ENCODE results near the gene MOK. TPM values are rescaled to one million over a fixed set of nuclear protein-coding genes. Genes with fewer than 3 reads are reported as not detected.

MOK gene
- total and polyA plus RNA-seq, 2 of the 4 experiments (the other 2 are of a cell fraction), result 16.8 to 48.5 TPM

GRCh38 chr14:102211240-102211639 lies 93.7 kb downstream of the MOK start:
- Histone ChIP-seq H3K79me1 (ENCODE audit: low read depth in 1 of 2, low read length in 2 of 2) (peaks cover 26 to 71% of the 10 kb centered on the region in 2 experiments), H2BK20ac (ENCODE audit: low read depth, low read length) (no peak overlapping the region), H3K14ac (replicated peaks; ENCODE audit: low read depth, low read length) (no peak overlapping the region), H3K4ac (ENCODE audit: low read depth, low read length) (no peak overlapping the region), H2BK5ac (ENCODE audit: low read depth, low read length, poor library complexity, severe bottlenecking) (no peak overlapping the region), H2AK5ac (ENCODE audit: low read depth, low read length) (no peak overlapping the region), H3K56ac (ENCODE audit: extremely low read depth, insufficient read depth, low read length) (no peak overlapping the region), H2BK15ac (ENCODE audit: low read depth, low read length) (no peak overlapping the region), H4K5ac (ENCODE audit: low read depth, low read length) (no peak overlapping the region), H3K9me3 (ENCODE audit: control insufficient read depth, insufficient read depth, low read length) (no peaks in the 10 kb centered on the region), H3K9me1 (ENCODE audit: insufficient read depth, low read length) (peaks cover 26% of the 10 kb centered on the region), H3K23ac (ENCODE audit: low read depth, low read length) (no peak overlapping the region), H2AK9ac (replicated peaks; ENCODE audit: low read depth, low read length, poor library complexity) (no peak overlapping the region), H2BK120ac (ENCODE audit: low read depth, low read length) (no peak overlapping the region), H3K18ac (ENCODE audit: low read depth, low read length) (no peak overlapping the region), H3K4me1 (ENCODE audit: control insufficient read depth, insufficient read depth, low read length) (peaks cover 9% of the 10 kb centered on the region), H3K36me3 (ENCODE audit: control insufficient read depth, insufficient read depth, low read length) (peaks cover 26% of the 10 kb centered on the region), H4K20me1 (ENCODE audit: insufficient read depth, low read length) (peaks cover 18% of the 10 kb centered on the region), H4K8ac (ENCODE audit: low read depth in 2 of 2, low read length in 2 of 2) (no peak overlapping the region), H3K4me3 (ENCODE audit: insufficient read depth, low read depth, low read length) (no peak overlapping the region), H3K27me3 (ENCODE audit: control insufficient read depth, insufficient read depth, low read length) (no peaks in the 10 kb centered on the region), H4K91ac (ENCODE audit: insufficient read depth, low read depth, low read length) (no peak overlapping the region), H2AFZ (replicated peaks; ENCODE audit: low read length, poor library complexity) (no peak overlapping the region), H3K27ac (ENCODE audit: insufficient read depth, low read length) (no peak overlapping the region), H3K4me2 (ENCODE audit: low read depth, low read length) (no peak overlapping the region), H3K9ac (ENCODE audit: low read depth, low read length) (no peak overlapping the region)
- WGBS, 2 experiments (ENCODE audit: extremely low coverage in 2 of 2, insufficient read length in 1 of 2), result 94% methylated on average over 5 of the region's 12 CpGs; no CpG with 5 or more reads in 1 of the 2 experiments
- ChIA-PET CTCF (no interaction called here), POLR2A (ENCODE audit: unreplicated experiment) (no interaction called here)
- BruUV-seq (replicated peaks), result no TSS peak
- DNase-seq (no peak), ATAC-seq (ENCODE audit: low read depth) (no peak)
- TF ChIP-seq BHLHE40 (IDR thresholded peaks at IDR 0.05; ENCODE audit: low read depth, low read length) (no peak), NFE2L2 (IDR thresholded peaks at IDR 0.05; ENCODE audit: low read depth, low read length) (no peak), POLR2A (IDR thresholded peaks at IDR 0.05; ENCODE audit: low read depth, low read length) (no peak), RFX5 (IDR thresholded peaks at IDR 0.05; ENCODE audit: low read depth, low read length) (no peak), MAFK (IDR thresholded peaks at IDR 0.05; ENCODE audit: low read depth, low read length) (no peak), RAD21 (IDR thresholded peaks at IDR 0.05; ENCODE audit: low read length) (no peak), RCOR1 (IDR thresholded peaks at IDR 0.05; ENCODE audit: insufficient replicate concordance, low read length) (no peak), MAZ (IDR thresholded peaks at IDR 0.05; ENCODE audit: borderline replicate concordance, low read depth, low read length) (no peak)
- intact Hi-C loops (cut with micrococcal nuclease) (no loop called here), in situ Hi-C loops (cut with MboI; ENCODE audit: low sequenced_read_pairs) (no loop called here), dilution Hi-C loops (cut with HindIII; ENCODE audit: low sequenced_read_pairs, unreplicated experiment) (no loop called here)
